Endothelial cell of umbilical vein (primary cell): ENCODE data around the gene KRTAP5-1. TPM values are rescaled to one million over a fixed set of nuclear protein-coding genes. Genes with fewer than 3 reads are reported as not detected.

ENCODE experiments used
- BruUV-seq: library from RNA; stranded (reverse); fragments of 400-500 nt; replicated peaks from 2 replicates; lab custom pipeline; 2021; lab: Mats Ljungman, UMichigan
- CTCF ChIA-PET: fragments of 300-600, 350-600 bp; sonication (Branson Sonifier 250); formaldehyde crosslinking; loops from one replicate; lab custom pipeline; 2021; ENCODE audit warnings: antibody characterized with exemption, inconsistent platforms; lab: Charles Lee
- POLR2A ChIA-PET: fragments of 300-600, 350-600 bp; sonication (Branson Sonifier 250); formaldehyde crosslinking; loops from one replicate; lab custom pipeline; 2021; ENCODE audit warnings: antibody characterized with exemption, inconsistent platforms; lab: Charles Lee
- DNase-seq: peaks from one replicate; pipeline ENCODE4 v3.0.0-alpha.2; 2011; ENCODE audit warnings: low read depth, low spot score
- FAIRE-seq: peaks from 2 replicates; lab custom pipeline; 2011; peaks lifted over from hg19 to GRCh38; lab: Jason Lieb, UNC
- H2AFZ ChIP-seq: 2 replicates; pipeline ENCODE4 v1.6.0; 2012; ENCODE audit warnings: low read depth, low read length, control low read depth, inconsistent platforms
- H3K27ac ChIP-seq: 2 replicates; pipeline ENCODE4 v1.5.1; 2011; ENCODE audit warnings: low read depth, mild to moderate bottlenecking, control low read depth, low read length, moderate library complexity; ENCODE audit not compliant: insufficient read depth
- H3K27me3 ChIP-seq, 2 experiments: 2 replicates each; pipeline versions ENCODE4 v1.6.0 to v1.6.1; 2011; ENCODE audit warnings: low read length in 2 of 2, mixed read lengths in 1 of 2; ENCODE audit not compliant: control insufficient read depth in 2 of 2, insufficient read depth in 2 of 2
- H3K36me3 ChIP-seq, 2 experiments: 2 replicates in 1 of 2; 3 replicates in 1 of 2; pipeline ENCODE4 v1.5.1; 2011; ENCODE audit warnings: low read length in 2 of 2, mild to moderate bottlenecking in 1 of 2, moderate library complexity in 1 of 2; ENCODE audit not compliant: control insufficient read depth in 2 of 2, insufficient read depth in 2 of 2; ENCODE audit errors: extremely low read depth in 1 of 2
- H3K4me1 ChIP-seq: 3 replicates; pipeline ENCODE4 v1.5.1; 2011; ENCODE audit warnings: mild to moderate bottlenecking, low read length; ENCODE audit not compliant: control insufficient read depth, insufficient read depth; ENCODE audit errors: extremely low read depth
- H3K4me2 ChIP-seq: 2 replicates; pipeline ENCODE4 v1.6.1; 2011; ENCODE audit warnings: low read length, control low read depth, mixed read lengths; ENCODE audit not compliant: insufficient read depth
- H3K4me3 ChIP-seq, 3 experiments: fragments of 200-600 bp in 1 of 3; sonication (generic), shearing (Covaris generic) in 1 of 3; replicated peaks in 1 of 3; 2 replicates each; pipeline ENCODE4 v1.5.1; 2011 to 2016; ENCODE audit warnings: control low read depth in 3 of 3, low read length in 3 of 3, mild to moderate bottlenecking in 2 of 3, inconsistent platforms in 1 of 3, low read depth in 1 of 3, moderate library complexity in 1 of 3; ENCODE audit not compliant: insufficient read depth in 1 of 3
- H3K79me2 ChIP-seq: 2 replicates; pipeline ENCODE4 v1.6.0; 2012; ENCODE audit warnings: low read length, inconsistent platforms; ENCODE audit not compliant: control insufficient read depth, insufficient read depth
- H3K9ac ChIP-seq: replicated peaks from 2 replicates; pipeline ENCODE3; 2011; ENCODE audit warnings: low read length, control low read depth; ENCODE audit not compliant: insufficient read depth; ENCODE audit errors: extremely low read depth
- H3K9me1 ChIP-seq: replicated peaks from 3 replicates; pipeline ENCODE4 v1.6.0; 2011; ENCODE audit warnings: mild to moderate bottlenecking, low read length; ENCODE audit not compliant: control insufficient read depth, insufficient read depth; ENCODE audit errors: extremely low read depth
- H3K9me3 ChIP-seq: replicated peaks from 2 replicates; pipeline ENCODE4 v1.5.1; 2012; ENCODE audit warnings: low read length, inconsistent platforms; ENCODE audit not compliant: control insufficient read depth, insufficient read depth
- H4K20me1 ChIP-seq: replicated peaks from 2 replicates; pipeline ENCODE3; 2011; ENCODE audit warnings: mild to moderate bottlenecking, low read length; ENCODE audit not compliant: control insufficient read depth, insufficient read depth; ENCODE audit errors: extremely low read depth
- EZH2 ChIP-seq: IDR thresholded peaks from 2 replicates; pipeline ENCODE4 v1.6.1; 2012; ENCODE audit warnings: borderline replicate concordance, low read depth, mild to moderate bottlenecking, moderate library complexity, low read length, inconsistent platforms; ENCODE audit not compliant: severe bottlenecking
- FOS ChIP-seq: IDR thresholded peaks from 2 replicates; pipeline ENCODE4 v1.6.1; 2011; ENCODE audit warnings: mild to moderate bottlenecking, low read length, moderate library complexity, borderline replicate concordance; ENCODE audit not compliant: insufficient read depth
- GATA2 ChIP-seq: IDR thresholded peaks from 2 replicates; pipeline ENCODE4 v1.7.0; 2011; ENCODE audit warnings: low read depth, mild to moderate bottlenecking, moderate library complexity, mixed read lengths, low read length; ENCODE audit not compliant: insufficient read length, insufficient read depth
- JUN ChIP-seq: IDR thresholded peaks from 2 replicates; pipeline ENCODE4 v1.6.1; 2011; ENCODE audit warnings: borderline replicate concordance, low read depth; ENCODE audit not compliant: insufficient read length, insufficient read depth
- MYC ChIP-seq: IDR thresholded peaks from one replicate; pipeline ENCODE4 v1.6.1; 2011; ENCODE audit warnings: mild to moderate bottlenecking, low read depth, low read length
- POLR2A ChIP-seq: IDR thresholded peaks from 2 replicates; pipeline ENCODE4 v1.6.1; 2012; ENCODE audit warnings: low read depth, mild to moderate bottlenecking, control low read depth, low read length
- POLR2AphosphoS5 ChIP-seq: IDR thresholded peaks from 2 replicates; pipeline ENCODE4 v1.6.1; 2012; ENCODE audit warnings: low read depth, mild to moderate bottlenecking, control low read depth, low read length, moderate library complexity; ENCODE audit not compliant: insufficient read depth
- dilution Hi-C: fragments of 300-500 bp; cut with MboI; formaldehyde crosslinking; loops from one replicate; pipeline ENCODE4 v1.15.0; 2019; ENCODE audit warnings: low sequenced_read_pairs; ENCODE audit not compliant: extremely low pct_ligation_motif_present
- intact Hi-C: fragments of 100-400 bp; cut with micrococcal nuclease; formaldehyde crosslinking; loops from one replicate; pipeline ENCODE4 v1.10.0; 2022
- polyA plus RNA-seq, 4 experiments: library from polyadenylated mRNA; depleted of rRNA in 3 of 4; stranded (reverse) in 3 of 4; unstranded in 1 of 4; fragments of >200 nt; gene quantifications; 2 replicates each; pipeline versions ENCODE4 v1.2.1 to v1.2.3, GENCODE V29; 2011 to 2012; ENCODE audit warnings: missing spikeins in 1 of 4
- total RNA-seq: library from RNA; stranded (reverse); gene quantifications from 2 replicates; pipeline ENCODE4 v1.2.3, GENCODE V29; 2021
- TF ChIP-seq, protein P1 (sequence below): IDR thresholded peaks from 2 replicates; pipeline ENCODE4 v1.6.1; 2011; ENCODE audit not compliant: insufficient read depth, insufficient read length

The KRTAP5-1 gene
- total and polyA plus RNA-seq, 2 donors (not counting 3 experiments of a cell fraction or from before 2014, with no cell fraction given): not detected

DNA sequence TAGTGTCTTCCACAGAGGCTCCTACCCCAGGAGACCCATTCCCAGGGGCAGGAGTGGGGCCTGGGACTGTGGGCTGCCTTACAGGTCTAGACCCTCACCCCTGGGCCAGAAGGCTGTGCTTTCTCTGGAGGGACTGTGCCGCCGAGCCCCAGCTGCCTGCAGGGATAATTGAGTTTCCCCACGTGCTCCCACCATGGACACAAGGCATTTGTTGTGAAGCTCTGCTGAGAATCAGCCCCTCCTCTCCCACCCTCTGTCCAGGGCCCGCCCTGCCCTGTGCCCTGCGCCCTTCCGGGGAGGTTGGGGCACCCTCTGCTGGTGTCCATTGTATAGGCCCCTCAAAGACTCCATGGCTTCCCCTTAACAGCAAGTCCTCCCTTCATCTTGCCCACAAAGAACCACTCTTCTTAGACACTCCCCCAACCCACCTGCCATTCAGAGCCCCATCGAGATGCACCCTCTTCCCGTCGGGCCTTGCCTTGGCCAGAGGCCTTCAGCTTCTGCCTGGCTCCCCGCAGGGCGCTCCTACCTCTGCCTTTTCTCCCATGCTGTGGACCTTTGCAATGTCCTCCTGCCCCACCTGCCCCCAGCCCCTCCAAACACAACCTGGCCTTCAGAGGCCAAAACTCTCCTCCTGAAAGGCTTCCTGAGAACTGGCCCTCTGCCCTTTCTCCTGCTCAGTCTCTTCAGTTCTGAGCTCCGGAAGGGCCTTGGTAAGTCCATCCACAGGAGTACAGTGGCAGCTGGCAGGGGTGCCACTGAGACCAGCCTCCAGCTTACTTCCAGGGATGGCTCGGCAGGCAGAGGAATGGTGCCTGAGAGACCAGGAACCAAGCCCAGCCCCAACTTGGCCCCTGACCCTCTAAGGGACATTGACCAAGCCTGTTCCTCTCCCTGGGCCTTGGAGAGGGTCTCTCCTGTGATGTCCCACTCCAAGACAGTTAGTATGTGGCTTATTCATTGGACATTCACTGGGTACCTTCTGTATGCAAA is 35.4 kb downstream of the KRTAP5-1 start:
- H3K27ac ChIP-seq: no peak overlapping the region
- H3K4me2 ChIP-seq: no peak overlapping the region
- no peak overlapping the region for H3K9ac ChIP-seq
- peaks cover 12 to 28% of the 10 kb centered on the region in 2 experiments for H3K27me3 ChIP-seq
- H3K36me3 ChIP-seq: no peaks in the 10 kb centered on the region
- no peaks in the 10 kb centered on the region for H3K9me3 ChIP-seq
- no peaks in the 10 kb centered on the region for H3K79me2 ChIP-seq
- H3K4me3 ChIP-seq: no peak overlapping the region
- TF ChIP-seq MYC (no peak), JUN (no peak)
- no TSS peak for BruUV-seq
- POLR2A ChIA-PET: no interaction called here
- no peak for DNase-seq
- no peaks in the 10 kb centered on the region for H4K20me1 ChIP-seq
- dilution Hi-C loops (no loop called here), intact Hi-C loops (no loop called here)
- no peaks in the 10 kb centered on the region for H3K9me1 ChIP-seq
- peaks cover 2% of the 10 kb centered on the region for H3K4me1 ChIP-seq
- CTCF ChIA-PET: interaction anchor here (1.1 to 9.8 kb wide), 5 partner anchors 8 to 103 kb away, joined by 3 to 313 read pairs (median 4); no protein-coding TSS in a partner anchor
- no peak for FAIRE-seq
- no peak overlapping the region for H2AFZ ChIP-seq

DNA sequence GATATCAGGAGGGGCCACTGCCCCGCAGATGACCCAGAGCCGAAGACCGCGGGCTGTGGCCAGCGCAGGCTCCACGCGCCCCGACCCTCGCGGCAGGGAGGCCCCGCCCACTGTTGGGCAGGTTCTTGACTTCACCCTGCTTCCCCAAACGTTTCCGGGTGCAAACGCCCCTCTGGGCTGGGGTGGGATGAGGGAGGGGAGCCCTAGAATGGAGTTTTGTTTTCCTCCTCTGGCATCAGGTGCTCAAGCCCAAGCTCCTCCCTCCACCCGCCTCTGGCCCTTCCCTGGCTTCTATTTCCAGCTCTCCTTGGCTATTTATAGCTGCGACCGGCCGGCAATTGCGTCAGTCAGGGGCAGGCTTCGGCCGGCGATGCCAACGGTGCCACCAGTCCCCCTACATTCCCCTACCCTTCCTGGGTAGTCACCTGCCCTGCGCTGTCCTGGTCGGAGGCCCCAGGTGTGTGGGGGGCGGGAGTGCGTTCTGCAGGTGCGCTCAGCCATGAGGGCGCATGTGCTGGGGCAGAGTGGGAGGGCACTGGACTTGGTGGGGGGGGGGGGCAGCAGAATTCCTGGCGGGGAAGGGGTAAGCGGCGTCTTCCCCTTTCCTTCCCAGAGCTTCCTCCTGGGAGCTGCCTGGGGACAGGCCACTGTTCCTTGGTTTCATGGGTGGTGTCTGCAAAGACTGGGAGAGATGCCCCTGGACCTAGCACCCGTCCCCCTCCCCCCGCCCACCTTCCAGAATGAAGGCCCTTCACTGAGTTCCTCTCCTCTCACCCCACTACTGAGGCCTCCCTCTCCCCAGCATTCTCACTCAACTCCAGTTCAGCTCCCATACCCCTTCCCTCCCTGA is 36.6 kb downstream of the KRTAP5-1 start:
- DNase-seq (peak; percentile 25), FAIRE-seq (no peak)
- no TSS peak for BruUV-seq
- ChIA-PET POLR2A (interaction anchor here (0.6 kb wide), 1 partner anchor 513 kb away, joined by 4 read pairs; no protein-coding TSS in a partner anchor), CTCF (interaction anchor here (1.4 to 9.8 kb wide), 5 partner anchors 10 to 104 kb away, joined by 4 to 313 read pairs (median 12); no protein-coding TSS in a partner anchor)
- no peak for TF ChIP-seq POLR2AphosphoS5
- TF ChIP-seq EZH2: no peak
- no peak for TF ChIP-seq GATA2
- no peak for TF ChIP-seq JUN
- TF ChIP-seq POLR2A: no peak
- TF ChIP-seq, protein P1, sequence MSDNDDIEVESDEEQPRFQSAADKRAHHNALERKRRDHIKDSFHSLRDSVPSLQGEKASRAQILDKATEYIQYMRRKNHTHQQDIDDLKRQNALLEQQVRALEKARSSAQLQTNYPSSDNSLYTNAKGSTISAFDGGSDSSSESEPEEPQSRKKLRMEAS: no peak
- TF ChIP-seq FOS: no peak
- Histone ChIP-seq H3K9me1 (no peaks in the 10 kb centered on the region), H3K4me1 (peaks cover 2% of the 10 kb centered on the region), H3K79me2 (no peaks in the 10 kb centered on the region), H2AFZ (no peak overlapping the region), H3K27me3 (peaks cover 13 to 28% of the 10 kb centered on the region in 2 experiments), H4K20me1 (no peaks in the 10 kb centered on the region), H3K36me3 (no peaks in the 10 kb centered on the region), H3K9me3 (no peaks in the 10 kb centered on the region), H3K4me3 (no peak overlapping the region), H3K9ac (no peak overlapping the region), H3K4me2 (no peak overlapping the region), H3K27ac (no peak overlapping the region)
- intact Hi-C loops: no loop called here
- dilution Hi-C loops: no loop called here
